ENCODE measurements around the gene GYS2. TPM values are rescaled to one million over a fixed set of nuclear protein-coding genes. Genes with fewer than 3 reads are reported as not detected.

The GYS2 gene
- total and polyA plus RNA-seq, 4 donors: 0.15 TPM; not detected in 3

DNA sequence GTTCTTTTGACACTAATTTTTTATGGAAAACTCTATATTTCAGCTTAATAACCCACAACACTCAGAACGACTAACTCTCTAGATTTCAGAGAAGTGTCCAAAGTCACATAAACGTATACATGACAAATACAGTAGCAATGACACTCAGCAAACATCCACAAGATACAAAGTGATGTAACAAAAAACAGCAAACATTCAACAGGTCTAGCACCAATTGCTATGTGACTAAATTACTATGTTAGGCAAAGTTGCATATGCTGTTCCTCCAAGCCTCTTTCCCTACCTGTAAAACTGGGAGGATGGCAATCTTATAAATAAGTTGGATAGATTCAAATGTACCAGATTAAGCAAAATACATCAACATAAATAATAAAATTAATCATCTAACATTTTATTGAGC, 104.9 kb downstream of the GYS2 start:
- intact Hi-C loops (cut with DNase I): loop anchor here (5.0 to 10.0 kb wide), 2 partner anchors 155 to 158 kb away; partner anchors contain the start of gene LDHB (in 2 of the 2)
- Histone ChIP-seq H3K27ac (ENCODE audit: low read depth in 1 of 2, low read length in 2 of 2) (no peak overlapping the region), H3K4me3 (ENCODE audit: low read length in 2 of 2) (no peak overlapping the region), H3K27me3 (ENCODE audit: control insufficient read depth in 1 of 2, insufficient read depth in 2 of 2, low read length in 1 of 2) (no peaks in the 10 kb centered on the region), H3K9me3 (ENCODE audit: control insufficient read depth, low read length) (no peaks in the 10 kb centered on the region), H3K4me1 (ENCODE audit: control insufficient read depth in 1 of 2, insufficient read depth in 2 of 2, low read length in 2 of 2) (peaks cover 3 to 15% of the 10 kb centered on the region in 2 donors), H3K36me3 (ENCODE audit: control insufficient read depth in 1 of 2, insufficient read depth in 2 of 2, low read length in 1 of 2) (peaks cover 4 to 6% of the 10 kb centered on the region in 2 donors)
- ATAC-seq (ENCODE audit: low FRiP score) (no peak), DNase-seq (no peak)
- 38 to 56% methylated on average over 2 of the region's 2 CpGs for WGBS, 2 donors

Other genes starting within 250 kb of the GYS2 start
- not detected for gene IAPP, start 231.9 kb downstream of the GYS2 start, total RNA-seq
- gene IAPP, start 231.9 kb downstream of the GYS2 start, polyA plus RNA-seq: under 1 TPM in 1 of 2 donors, not detected in 1; 0.36 TPM
- gene PYROXD1, start 167.2 kb downstream of the GYS2 start, total RNA-seq: 10 to 100 TPM; 15.5 to 21.6 TPM
- gene PYROXD1, start 167.2 kb downstream of the GYS2 start, polyA plus RNA-seq: 10 to 100 TPM in 1 of 2 donors, 1 to 10 TPM in 1; 8.9 to 14.3 TPM
- 10 to 100 TPM; 44.2 to 52.4 TPM for gene RECQL, start 103.2 kb downstream of the GYS2 start, total RNA-seq
- 10 to 100 TPM; 28.2 to 31.3 TPM for gene RECQL, start 103.2 kb downstream of the GYS2 start, polyA plus RNA-seq
- gene GOLT1B, start 103.1 kb downstream of the GYS2 start, total RNA-seq: 10 to 100 TPM; 33.9 to 45.4 TPM
- gene GOLT1B, start 103.1 kb downstream of the GYS2 start, polyA plus RNA-seq: 10 to 100 TPM; 24.4 to 36.7 TPM
- under 1 TPM in 1 of 2 donors, not detected in 1; 0.09 TPM for gene SPX, start 78.6 kb downstream of the GYS2 start, total RNA-seq
- under 1 TPM in 1 of 2 donors, not detected in 1; 0.15 TPM for gene SPX, start 78.6 kb downstream of the GYS2 start, polyA plus RNA-seq
- 100 to 1,000 TPM; 251 to 260 TPM for gene LDHB, start 53.0 kb upstream of the GYS2 start, total RNA-seq
- gene LDHB, start 53.0 kb upstream of the GYS2 start, polyA plus RNA-seq: 100 to 1,000 TPM; 218 to 361 TPM
- gene KCNJ8, start 169.9 kb upstream of the GYS2 start, total RNA-seq: 10 to 100 TPM; 17.2 to 27.2 TPM
- gene KCNJ8, start 169.9 kb upstream of the GYS2 start, polyA plus RNA-seq: 1 to 10 TPM; 4.0 to 4.6 TPM

All from aorta (tissue), 5 donors.